Hepatocyte (in vitro differentiated cells): ENCODE measurements around the gene DUOX1.

ENCODE experiments used
- EZH2 ChIP-seq: fragments of 200-600 bp; sonication (generic); IDR thresholded peaks from 2 replicates; pipeline ENCODE4 v1.6.1; 2016; ENCODE audit warnings: antibody characterized with exemption, mild to moderate bottlenecking, borderline replicate concordance
- EZH2phosphoT487 ChIP-seq: fragments of 200-600 bp; sonication (generic); IDR thresholded peaks from one replicate; pipeline ENCODE4 v1.6.1; 2018; ENCODE audit warnings: antibody characterized with exemption, mild to moderate bottlenecking, low read depth, moderate library complexity; ENCODE audit not compliant: unreplicated experiment, severe bottlenecking
- TF ChIP-seq, protein P1 (sequence below): fragments of 200-600 bp; sonication (generic); IDR thresholded peaks from 2 replicates; pipeline ENCODE4 v1.5.1; 2016; ENCODE audit warnings: antibody characterized with exemption, mild to moderate bottlenecking; ENCODE audit not compliant: poor library complexity

DNA sequence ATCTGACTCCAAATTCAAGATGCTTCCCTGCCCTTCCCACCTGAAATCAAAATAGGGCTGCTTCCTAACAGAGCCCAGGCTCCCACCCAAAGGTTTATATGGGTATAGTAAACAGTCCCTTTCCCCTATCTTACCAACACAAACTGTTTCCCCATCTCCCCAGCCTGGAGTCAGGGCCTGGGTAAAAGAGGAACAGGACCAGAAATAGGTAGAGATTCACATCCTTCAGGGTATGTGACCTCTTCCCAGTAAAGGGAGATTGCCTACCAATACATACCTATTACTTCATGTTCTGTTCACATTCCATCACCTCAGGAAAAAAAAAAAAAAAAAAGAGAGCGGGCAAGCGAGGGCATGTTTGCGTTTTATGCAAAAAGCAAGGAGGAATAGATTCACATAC lies 67.7 kb downstream of the DUOX1 start:
- TF ChIP-seq, protein P1, sequence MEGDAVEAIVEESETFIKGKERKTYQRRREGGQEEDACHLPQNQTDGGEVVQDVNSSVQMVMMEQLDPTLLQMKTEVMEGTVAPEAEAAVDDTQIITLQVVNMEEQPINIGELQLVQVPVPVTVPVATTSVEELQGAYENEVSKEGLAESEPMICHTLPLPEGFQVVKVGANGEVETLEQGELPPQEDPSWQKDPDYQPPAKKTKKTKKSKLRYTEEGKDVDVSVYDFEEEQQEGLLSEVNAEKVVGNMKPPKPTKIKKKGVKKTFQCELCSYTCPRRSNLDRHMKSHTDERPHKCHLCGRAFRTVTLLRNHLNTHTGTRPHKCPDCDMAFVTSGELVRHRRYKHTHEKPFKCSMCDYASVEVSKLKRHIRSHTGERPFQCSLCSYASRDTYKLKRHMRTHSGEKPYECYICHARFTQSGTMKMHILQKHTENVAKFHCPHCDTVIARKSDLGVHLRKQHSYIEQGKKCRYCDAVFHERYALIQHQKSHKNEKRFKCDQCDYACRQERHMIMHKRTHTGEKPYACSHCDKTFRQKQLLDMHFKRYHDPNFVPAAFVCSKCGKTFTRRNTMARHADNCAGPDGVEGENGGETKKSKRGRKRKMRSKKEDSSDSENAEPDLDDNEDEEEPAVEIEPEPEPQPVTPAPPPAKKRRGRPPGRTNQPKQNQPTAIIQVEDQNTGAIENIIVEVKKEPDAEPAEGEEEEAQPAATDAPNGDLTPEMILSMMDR = no peak
- TF ChIP-seq EZH2 (no peak), EZH2phosphoT487 (no peak)
